ENCODE results near the gene IDH3B. TPM values are rescaled to one million over a fixed set of nuclear protein-coding genes. Genes with fewer than 3 reads are reported as not detected.

The IDH3B gene
- total and polyA plus RNA-seq, 2 of the 13 experiments (the other 11 are each of a cell fraction or from before 2014, with no cell fraction given) = 215 to 254 TPM

DNA sequence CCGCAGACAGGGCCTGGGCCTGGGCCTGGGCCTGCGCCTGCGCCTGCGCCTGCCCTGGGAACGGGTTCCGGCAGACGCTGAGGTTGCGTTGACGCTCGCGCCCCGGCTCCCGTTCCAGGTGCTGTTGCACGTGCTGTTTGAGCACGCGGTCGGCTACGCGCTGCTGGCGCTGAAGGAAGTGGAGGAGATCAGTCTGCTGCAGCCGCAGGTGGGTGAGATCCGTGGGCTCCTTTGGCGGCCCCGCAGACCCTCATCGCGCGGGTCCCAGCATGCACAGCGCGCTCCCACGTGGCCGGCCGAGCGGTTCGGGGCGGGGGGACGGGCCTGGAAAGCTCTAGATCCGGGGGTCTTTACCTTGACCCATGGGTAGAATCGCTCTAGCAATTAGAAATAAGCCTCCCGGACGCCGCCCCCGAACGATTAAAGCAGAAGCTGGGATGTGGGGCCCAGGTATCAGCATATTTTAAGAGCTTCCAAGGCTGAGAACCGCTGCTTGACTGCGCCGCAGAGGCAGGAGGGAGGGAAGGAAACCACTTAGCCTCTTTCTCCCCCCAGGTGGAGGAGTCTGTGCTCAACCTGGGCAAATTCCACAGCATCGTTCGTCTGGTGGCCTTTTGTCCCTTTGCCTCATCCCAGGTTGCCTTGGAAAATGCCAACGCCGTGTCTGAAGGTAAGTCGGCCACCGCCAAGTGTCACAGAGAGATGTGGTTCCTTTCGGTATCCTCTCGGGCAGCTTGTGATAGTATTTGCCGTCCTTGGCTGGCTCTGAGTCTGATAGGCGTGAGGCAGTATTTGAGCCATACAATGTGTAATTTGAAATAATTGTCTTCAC lies 11.1 kb downstream of the IDH3B start (continued):
- TF ChIP-seq HNF1A (IDR thresholded peaks at IDR 0.05; ENCODE audit: low read depth) (no peak), HNF1A (CRISPR knock-in tag; IDR thresholded peaks at IDR 0.05; ENCODE audit: borderline replicate concordance) (peak; percentile 90; the same call in 1 of the 2 replicates), PHF5A (CRISPR knock-in tag; IDR thresholded peaks at IDR 0.05; ENCODE audit: low read depth, unreplicated experiment) (no peak), CBX2 (IDR thresholded peaks at IDR 0.05; ENCODE audit: low read depth, low read length) (no peak), CBX2 (CRISPR knock-in tag; IDR thresholded peaks at IDR 0.05; ENCODE audit: low read depth) (no peak), ZNF570 (CRISPR knock-in tag; IDR thresholded peaks at IDR 0.05; ENCODE audit: borderline replicate concordance) (no peak; the same call in 1 of the 2 replicates), SMYD3 (CRISPR knock-in tag; IDR thresholded peaks at IDR 0.05) (no peak), ETV6 (CRISPR knock-in tag; conservative IDR thresholded peaks at IDR 0.05) (no peak), CCDC6 (CRISPR knock-in tag; IDR thresholded peaks at IDR 0.05) (0 out of 2 replicates have a peak, but pooled peaks have one; percentile 76), CEBPG (CRISPR knock-in tag; IDR thresholded peaks at IDR 0.05) (no peak), HNF4A (CRISPR knock-in tag; IDR thresholded peaks at IDR 0.05) (no peak), ZBTB3 (CRISPR knock-in tag; IDR thresholded peaks at IDR 0.05; ENCODE audit: borderline replicate concordance, low read depth) (peak; percentile 92; the same call in 1 of the 2 replicates)
- TF ChIP-seq, protein P1, sequence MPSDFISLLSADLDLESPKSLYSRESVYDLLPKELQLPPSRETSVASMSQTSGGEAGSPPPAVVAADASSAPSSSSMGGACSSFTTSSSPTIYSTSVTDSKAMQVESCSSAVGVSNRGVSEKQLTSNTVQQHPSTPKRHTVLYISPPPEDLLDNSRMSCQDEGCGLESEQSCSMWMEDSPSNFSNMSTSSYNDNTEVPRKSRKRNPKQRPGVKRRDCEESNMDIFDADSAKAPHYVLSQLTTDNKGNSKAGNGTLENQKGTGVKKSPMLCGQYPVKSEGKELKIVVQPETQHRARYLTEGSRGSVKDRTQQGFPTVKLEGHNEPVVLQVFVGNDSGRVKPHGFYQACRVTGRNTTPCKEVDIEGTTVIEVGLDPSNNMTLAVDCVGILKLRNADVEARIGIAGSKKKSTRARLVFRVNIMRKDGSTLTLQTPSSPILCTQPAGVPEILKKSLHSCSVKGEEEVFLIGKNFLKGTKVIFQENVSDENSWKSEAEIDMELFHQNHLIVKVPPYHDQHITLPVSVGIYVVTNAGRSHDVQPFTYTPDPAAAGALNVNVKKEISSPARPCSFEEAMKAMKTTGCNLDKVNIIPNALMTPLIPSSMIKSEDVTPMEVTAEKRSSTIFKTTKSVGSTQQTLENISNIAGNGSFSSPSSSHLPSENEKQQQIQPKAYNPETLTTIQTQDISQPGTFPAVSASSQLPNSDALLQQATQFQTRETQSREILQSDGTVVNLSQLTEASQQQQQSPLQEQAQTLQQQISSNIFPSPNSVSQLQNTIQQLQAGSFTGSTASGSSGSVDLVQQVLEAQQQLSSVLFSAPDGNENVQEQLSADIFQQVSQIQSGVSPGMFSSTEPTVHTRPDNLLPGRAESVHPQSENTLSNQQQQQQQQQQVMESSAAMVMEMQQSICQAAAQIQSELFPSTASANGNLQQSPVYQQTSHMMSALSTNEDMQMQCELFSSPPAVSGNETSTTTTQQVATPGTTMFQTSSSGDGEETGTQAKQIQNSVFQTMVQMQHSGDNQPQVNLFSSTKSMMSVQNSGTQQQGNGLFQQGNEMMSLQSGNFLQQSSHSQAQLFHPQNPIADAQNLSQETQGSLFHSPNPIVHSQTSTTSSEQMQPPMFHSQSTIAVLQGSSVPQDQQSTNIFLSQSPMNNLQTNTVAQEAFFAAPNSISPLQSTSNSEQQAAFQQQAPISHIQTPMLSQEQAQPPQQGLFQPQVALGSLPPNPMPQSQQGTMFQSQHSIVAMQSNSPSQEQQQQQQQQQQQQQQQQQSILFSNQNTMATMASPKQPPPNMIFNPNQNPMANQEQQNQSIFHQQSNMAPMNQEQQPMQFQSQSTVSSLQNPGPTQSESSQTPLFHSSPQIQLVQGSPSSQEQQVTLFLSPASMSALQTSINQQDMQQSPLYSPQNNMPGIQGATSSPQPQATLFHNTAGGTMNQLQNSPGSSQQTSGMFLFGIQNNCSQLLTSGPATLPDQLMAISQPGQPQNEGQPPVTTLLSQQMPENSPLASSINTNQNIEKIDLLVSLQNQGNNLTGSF (CRISPR knock-in tag; IDR thresholded peaks at IDR 0.05) = peak; percentile 85; the same call in 1 of the 2 replicates
- TF ChIP-seq, protein P2, sequence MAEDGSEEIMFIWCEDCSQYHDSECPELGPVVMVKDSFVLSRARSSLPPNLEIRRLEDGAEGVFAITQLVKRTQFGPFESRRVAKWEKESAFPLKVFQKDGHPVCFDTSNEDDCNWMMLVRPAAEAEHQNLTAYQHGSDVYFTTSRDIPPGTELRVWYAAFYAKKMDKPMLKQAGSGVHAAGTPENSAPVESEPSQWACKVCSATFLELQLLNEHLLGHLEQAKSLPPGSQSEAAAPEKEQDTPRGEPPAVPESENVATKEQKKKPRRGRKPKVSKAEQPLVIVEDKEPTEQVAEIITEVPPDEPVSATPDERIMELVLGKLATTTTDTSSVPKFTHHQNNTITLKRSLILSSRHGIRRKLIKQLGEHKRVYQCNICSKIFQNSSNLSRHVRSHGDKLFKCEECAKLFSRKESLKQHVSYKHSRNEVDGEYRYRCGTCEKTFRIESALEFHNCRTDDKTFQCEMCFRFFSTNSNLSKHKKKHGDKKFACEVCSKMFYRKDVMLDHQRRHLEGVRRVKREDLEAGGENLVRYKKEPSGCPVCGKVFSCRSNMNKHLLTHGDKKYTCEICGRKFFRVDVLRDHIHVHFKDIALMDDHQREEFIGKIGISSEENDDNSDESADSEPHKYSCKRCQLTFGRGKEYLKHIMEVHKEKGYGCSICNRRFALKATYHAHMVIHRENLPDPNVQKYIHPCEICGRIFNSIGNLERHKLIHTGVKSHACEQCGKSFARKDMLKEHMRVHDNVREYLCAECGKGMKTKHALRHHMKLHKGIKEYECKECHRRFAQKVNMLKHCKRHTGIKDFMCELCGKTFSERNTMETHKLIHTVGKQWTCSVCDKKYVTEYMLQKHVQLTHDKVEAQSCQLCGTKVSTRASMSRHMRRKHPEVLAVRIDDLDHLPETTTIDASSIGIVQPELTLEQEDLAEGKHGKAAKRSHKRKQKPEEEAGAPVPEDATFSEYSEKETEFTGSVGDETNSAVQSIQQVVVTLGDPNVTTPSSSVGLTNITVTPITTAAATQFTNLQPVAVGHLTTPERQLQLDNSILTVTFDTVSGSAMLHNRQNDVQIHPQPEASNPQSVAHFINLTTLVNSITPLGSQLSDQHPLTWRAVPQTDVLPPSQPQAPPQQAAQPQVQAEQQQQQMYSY (CRISPR knock-in tag; IDR thresholded peaks at IDR 0.05) = peak; percentile 16; the same call in 1 of the 2 replicates

Data from HepG2 (cell line).